NK-92 (cell line): ENCODE measurements around the gene PTPRC.

Source experiments
- DNase-seq: peaks from one replicate; lab custom pipeline; 2025; ENCODE audit not compliant: unreplicated experiment; lab: John Stamatoyannopoulos, UW

PTPRC gene

GRCh38 chr1:198755715-198756114 lies 116.9 kb downstream of the PTPRC start:
- no peak for DNase-seq

DNA sequence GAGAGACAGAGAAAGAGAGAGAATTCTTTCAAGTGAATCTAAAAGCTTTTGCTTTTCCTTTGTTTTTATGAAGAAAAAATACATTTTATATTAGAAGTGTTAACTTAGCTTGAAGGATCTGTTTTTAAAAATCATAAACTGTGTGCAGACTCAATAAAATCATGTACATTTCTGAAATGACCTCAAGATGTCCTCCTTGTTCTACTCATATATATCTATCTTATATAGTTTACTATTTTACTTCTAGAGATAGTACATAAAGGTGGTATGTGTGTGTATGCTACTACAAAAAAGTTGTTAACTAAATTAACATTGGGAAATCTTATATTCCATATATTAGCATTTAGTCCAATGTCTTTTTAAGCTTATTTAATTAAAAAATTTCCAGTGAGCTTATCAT lies 117.6 kb downstream of the PTPRC start:
- no peak for DNase-seq

DNA sequence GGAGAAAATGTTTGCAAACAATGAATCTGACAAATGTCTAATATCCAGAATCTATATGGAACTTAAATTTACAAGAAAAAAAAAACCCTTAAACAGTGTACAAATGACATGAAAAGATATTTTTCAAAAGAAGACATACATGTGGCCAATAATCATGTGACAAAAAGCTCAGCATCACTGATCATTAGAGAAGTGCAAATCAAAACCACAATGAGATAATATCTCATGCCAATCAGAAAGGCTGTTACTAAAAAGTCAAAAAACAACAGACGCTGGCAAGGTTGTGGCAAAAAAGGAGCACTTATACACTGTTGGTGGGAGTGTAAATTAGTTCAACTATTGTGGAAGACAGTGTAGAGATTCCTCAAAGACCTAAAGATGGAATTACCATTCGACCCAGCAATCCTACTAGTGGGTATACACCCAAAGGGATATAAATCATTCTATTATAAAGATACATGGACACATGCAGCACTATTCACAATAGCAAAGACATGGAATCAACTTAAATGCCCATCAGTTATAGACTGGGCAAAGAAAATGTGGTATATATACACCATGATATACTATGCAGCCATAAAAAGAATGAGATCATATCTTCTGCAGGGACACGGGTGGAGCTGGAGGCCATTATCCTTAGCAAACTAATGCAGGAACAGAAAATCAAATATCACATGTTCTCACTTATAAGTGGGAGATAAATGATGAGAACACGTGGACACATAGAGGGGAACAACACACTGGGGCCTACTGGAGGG lies 123.2 kb downstream of the PTPRC start:
- no peak for DNase-seq

- DNase-seq = no peak
These were observed 124.5 kb downstream of the PTPRC start for GRCh38 chr1:198763298-198763714.

DNA sequence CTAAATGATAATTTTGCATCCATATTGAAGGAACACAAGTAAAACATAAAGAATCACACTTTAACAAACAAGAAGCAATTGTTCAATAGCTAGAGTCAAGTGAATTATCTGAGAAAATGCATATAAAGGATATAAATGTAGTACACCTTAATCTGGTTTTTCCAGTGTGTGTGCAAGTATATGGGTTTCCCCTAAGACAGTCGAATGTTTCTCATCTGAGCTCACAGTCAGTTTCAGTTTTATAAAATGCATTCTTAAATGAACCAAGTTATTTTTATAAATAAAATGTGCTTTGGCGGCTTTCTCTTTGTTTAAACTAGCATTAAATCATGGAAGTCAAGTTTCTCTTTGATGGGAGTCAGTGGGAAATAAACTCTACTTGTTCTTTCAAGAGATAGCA lies 125.9 kb downstream of the PTPRC start:
- DNase-seq = no peak

DNA sequence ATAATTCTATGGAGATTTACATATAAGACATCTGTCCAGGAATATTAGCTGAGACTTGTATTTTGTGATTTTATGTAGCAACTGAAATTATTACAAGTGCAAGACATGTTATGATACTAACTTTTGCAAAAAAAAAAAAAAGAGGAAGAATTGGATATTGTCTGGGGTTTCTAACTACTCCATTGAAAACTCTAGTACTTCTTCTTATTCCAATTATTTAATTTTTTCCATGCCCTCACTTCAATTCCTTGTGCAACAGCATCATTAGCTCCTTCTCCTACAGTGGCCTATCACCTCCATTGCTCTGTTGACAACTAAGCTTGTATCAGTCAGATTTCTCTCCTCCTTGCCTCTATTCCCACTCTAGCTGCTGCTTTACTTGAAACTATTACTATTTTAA lies 126.6 kb downstream of the PTPRC start:
- no peak for DNase-seq

DNA sequence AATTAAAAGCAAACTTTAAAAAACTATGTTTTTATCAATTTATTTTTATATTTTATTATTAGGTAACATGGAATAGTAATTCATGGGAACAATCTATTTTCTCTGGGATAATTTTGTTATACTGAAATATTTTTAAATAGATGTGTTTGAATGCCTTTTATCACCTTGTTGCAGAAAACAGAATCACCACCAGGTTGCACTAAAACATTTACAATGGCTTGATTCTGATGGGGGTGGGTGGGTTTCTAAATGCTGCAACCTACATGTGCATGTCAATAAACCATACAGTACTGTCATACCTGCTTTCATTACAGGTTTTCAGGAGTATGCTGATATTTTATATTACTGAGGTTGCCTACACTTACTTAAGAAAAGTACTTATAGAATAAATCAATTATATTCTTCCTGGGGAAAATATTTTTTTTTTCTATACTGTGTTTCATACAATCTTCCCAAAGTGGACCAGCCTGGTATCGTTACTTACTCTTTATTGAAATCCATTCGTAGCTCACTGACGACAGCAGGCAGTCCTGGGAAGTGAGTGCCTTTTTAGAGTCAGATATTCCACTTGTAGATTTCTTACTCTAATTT lies 132.8 kb downstream of the PTPRC start:
- no peak for DNase-seq

GRCh38 chr1:198772626-198773025 lies 133.8 kb downstream of the PTPRC start:
- no peak for DNase-seq

DNA sequence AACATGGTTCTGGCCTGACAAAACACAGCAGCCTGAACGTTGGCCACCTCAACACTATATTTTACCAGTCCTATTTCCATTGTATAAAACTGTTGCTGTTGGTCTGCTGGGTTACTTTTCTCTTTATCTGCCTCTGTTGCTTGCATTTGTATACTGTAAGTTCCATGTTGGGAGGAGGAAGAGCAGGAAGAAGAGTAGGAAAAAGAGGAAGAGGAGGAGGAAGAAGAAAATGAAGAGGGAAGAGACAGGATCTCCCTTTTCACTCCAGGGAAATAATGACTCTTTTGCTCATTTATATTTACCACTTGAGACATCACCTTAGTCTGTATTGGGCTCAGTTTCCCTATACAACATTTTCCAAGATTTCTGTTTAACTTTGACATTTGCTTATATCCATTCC lies 134.2 kb downstream of the PTPRC start:
- no peak for DNase-seq

GRCh38 chr1:198773523-198773922 lies 134.7 kb downstream of the PTPRC start:
- DNase-seq = no peak

DNA sequence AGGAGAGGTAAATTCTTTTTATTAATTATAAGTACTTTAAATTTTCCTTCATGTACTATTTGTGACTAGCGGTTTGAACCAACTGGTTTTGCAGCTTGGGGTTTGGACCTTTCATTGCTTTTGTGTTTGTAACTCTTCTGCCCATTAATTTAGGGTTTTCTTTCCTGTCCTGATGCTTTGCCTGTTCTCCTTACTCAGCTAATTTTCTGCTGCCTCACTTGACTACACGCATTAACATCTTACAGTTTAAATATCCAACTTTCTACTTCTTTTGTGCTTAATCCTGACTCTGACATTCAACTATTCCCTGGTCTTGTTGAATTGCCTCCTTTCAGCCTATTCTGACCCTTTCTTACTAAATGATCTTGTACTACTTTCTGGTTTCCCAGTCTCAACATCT lies 135.6 kb downstream of the PTPRC start:
- no peak for DNase-seq

DNA sequence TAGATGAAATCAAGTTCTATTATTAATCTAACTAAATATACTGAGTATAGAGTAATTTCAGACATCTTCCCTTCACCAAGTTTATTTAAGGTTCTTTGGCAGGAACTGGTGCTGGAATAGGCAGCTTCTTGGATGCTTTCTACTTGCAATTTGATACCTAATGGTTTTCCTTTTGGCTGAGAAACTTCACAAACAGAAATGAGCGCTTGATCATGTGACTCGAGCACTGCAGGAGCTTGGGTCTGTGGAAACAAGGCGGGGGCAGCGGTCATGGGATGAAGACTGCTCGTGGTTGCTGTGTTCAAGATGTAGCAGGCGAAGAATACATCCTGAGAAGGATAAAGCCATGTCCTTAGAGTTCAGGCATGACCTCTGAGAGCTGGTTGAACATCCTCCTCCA lies 136.8 kb downstream of the PTPRC start:
- no peak for DNase-seq

GRCh38 chr1:198776602-198777029 lies 137.8 kb downstream of the PTPRC start:
- DNase-seq = no peak

- DNase-seq = no peak
These were observed 139.2 kb downstream of the PTPRC start for GRCh38 chr1:198778049-198778448.

DNA sequence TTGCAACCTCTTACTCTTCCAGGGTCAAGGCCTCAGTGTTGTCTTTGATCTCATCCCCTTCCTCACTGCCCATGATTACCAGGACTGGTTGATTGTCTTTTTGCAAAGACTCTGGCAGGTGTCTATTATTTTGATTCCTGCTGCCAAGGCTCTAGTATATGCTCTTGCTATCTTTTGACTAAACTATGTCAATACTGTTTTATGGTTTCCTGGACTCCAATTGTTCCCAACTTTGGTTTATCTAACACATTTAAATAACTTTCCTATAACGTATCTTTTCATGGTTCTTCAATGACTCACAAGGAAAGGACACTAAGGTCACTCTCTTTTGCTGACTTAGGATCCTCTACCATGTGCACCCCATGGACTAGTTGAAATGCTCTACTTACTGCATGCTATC lies 141.5 kb downstream of the PTPRC start:
- no peak for DNase-seq

DNA sequence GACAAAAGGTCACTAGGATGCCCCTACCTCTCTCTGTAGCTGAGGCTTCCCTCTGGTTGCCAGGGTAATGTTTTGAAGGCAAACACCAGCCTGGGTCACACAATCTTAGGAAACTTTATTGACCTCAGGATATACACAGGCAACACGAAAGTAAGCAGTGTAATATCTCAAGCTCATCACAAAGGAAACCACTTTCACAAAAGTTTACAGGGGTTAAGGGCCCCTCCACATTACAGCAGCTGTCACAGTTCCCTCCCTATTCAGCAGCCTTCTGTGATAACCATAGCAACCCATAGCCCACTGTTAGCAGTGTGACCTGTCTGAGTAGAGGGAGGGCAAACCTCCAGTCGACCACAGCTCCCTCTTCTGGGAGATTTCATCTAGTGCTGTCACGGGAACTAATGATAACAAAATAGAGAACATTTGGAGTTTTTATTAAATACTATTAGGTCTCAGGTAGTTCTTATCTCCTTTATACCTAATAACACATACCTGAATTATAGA lies 149.8 kb downstream of the PTPRC start:
- DNase-seq = no peak

DNA sequence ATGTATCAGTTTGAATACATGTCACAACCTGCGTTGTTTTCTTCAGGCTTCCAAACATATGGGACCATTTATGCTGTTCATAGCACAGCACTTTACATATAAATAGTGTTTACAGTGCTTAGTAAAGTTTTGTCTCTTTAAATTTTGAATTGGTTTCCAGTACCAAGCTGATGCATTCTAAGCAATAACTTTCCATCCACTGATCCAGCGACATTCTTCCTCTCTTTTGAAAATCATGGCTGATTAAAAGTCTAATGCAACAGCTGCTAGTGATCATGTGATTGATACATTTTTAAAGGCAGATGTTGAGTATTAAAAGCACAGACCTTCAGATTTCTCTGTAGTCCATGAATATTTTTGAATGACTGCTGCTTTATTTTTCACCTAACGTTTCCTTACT lies 154.9 kb downstream of the PTPRC start:
- no peak for DNase-seq

DNA sequence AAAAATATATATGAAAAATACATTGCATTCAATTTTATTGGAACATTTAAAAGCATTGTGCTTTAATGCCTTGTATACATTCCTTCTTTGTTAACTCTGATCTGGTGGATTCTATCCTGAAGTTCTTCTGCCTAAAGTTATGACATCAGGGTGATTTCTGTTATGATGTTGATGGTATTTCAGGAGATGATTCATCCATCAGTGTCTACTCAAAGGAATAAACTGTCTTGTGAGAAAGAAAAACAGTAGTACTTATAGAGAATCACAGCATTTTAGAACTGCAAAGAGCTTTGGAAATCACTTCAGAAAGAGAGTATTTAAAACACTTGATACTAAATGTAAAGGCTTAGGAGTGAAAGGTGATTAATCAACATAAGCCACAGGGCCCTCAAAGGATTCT lies 155.7 kb downstream of the PTPRC start:
- no peak for DNase-seq

- no peak for DNase-seq
These were observed 158.8 kb downstream of the PTPRC start for GRCh38 chr1:198797656-198798055.

- DNase-seq = no peak
These were observed 160.1 kb downstream of the PTPRC start for GRCh38 chr1:198798923-198799386.

DNA sequence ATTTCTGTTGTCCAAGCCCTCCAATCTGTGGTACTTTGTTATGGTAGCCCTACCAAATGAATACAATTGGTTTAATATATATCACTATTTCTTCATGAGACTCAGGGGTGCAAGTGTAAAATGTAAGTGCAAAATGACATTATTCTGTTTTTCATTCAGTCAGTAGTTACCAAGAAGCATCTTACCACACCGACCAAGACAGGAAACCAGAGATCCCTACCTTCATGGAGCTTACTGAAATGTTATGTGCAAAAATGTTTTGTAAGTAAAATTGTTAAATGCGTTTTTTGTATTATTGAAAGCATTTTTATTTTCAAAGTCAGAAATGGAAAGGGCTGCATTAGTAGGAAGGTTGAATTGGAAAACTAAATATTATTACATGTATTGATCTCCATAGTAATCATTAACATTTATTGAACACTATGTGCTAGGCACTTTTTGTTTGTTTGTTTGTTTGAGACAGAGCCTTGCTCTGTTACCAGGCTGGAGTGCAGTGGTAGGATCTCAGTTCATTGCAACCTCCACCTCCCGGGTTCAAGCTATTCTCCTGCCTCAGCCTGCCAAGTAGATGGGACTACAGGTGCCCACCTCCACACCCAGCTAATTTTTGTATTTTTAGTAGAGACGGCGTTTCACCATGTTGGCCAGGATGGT lies 166.8 kb downstream of the PTPRC start:
- no peak for DNase-seq

GRCh38 chr1:198806861-198807260 lies 168.0 kb downstream of the PTPRC start:
- no peak for DNase-seq
